Measurements from ENCODE around the gene ANO10.
A peak's percentile ranks its signal among the peaks of the same experiment; 100 is the strongest.

The ANO10 gene

DNA sequence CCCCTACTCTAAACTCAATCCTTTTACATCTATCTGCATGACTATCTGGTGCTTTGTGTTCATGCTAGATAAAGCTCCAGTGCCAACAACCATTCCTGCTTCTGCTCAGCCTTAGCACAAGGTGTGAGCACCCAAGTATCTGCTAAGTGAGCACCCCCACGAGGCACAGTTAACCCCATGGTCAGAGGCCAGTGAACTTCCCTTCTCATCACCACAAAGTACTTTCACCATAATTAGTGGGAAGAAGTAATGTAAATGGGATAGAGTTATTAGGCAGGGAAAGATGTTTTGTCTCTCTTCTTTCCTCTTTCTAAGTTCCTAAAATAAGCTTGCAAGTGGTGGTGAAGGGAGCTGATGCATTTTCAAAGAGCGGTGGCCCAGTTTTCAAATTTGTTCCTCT, 96.4 kb downstream of the ANO10 start:
- Histone ChIP-seq H3K27ac (ENCODE audit: extremely low read depth, low read depth, low read length) (no peak overlapping the region), H3K4me1 (ENCODE audit: control insufficient read depth, insufficient read depth, low read length) (no peaks in the 10 kb centered on the region), H3K9me3 (ENCODE audit: control insufficient read depth, insufficient read depth, low read depth, low read length) (no peaks in the 10 kb centered on the region), H3K36me3 (ENCODE audit: control insufficient read depth in 2 of 2, insufficient read depth in 1 of 2, low read length in 2 of 2) (no peaks in the 10 kb centered on the region), H3K4me3 (ENCODE audit: low read depth, low read length) (no peak overlapping the region)
- ChIA-PET POLR2A (no interaction called here), CTCF (interaction anchor here (0.6 kb wide), 1 partner anchor 330 kb away, joined by 3 read pairs; no protein-coding TSS in a partner anchor)
- no peak for TF ChIP-seq KLF1 (tag by site-specific recombination; IDR thresholded peaks at IDR 0.05)
- no peak for TF ChIP-seq MYNN (tag by site-specific recombination; IDR thresholded peaks at IDR 0.05; ENCODE audit: borderline replicate concordance)
- TF ChIP-seq ZNF707 (tag by site-specific recombination; IDR thresholded peaks at IDR 0.05), result no peak
- TF ChIP-seq ZNF677 (tag by site-specific recombination; IDR thresholded peaks at IDR 0.05), result no peak
- TF ChIP-seq ZEB2 (tag by site-specific recombination; IDR thresholded peaks at IDR 0.05), result no peak
- TF ChIP-seq HOXC10 (CRISPR knock-in tag; IDR thresholded peaks at IDR 0.05), result no peak
- TF ChIP-seq, protein P1, sequence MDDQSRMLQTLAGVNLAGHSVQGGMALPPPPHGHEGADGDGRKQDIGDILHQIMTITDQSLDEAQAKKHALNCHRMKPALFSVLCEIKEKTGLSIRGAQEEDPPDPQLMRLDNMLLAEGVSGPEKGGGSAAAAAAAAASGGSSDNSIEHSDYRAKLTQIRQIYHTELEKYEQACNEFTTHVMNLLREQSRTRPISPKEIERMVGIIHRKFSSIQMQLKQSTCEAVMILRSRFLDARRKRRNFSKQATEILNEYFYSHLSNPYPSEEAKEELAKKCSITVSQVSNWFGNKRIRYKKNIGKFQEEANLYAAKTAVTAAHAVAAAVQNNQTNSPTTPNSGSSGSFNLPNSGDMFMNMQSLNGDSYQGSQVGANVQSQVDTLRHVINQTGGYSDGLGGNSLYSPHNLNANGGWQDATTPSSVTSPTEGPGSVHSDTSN (CRISPR knock-in tag; IDR thresholded peaks at IDR 0.05), result no peak
- no peak for TF ChIP-seq ZNF561 (tag by site-specific recombination; IDR thresholded peaks at IDR 0.05; ENCODE audit: borderline replicate concordance)
- TF ChIP-seq, protein P2, sequence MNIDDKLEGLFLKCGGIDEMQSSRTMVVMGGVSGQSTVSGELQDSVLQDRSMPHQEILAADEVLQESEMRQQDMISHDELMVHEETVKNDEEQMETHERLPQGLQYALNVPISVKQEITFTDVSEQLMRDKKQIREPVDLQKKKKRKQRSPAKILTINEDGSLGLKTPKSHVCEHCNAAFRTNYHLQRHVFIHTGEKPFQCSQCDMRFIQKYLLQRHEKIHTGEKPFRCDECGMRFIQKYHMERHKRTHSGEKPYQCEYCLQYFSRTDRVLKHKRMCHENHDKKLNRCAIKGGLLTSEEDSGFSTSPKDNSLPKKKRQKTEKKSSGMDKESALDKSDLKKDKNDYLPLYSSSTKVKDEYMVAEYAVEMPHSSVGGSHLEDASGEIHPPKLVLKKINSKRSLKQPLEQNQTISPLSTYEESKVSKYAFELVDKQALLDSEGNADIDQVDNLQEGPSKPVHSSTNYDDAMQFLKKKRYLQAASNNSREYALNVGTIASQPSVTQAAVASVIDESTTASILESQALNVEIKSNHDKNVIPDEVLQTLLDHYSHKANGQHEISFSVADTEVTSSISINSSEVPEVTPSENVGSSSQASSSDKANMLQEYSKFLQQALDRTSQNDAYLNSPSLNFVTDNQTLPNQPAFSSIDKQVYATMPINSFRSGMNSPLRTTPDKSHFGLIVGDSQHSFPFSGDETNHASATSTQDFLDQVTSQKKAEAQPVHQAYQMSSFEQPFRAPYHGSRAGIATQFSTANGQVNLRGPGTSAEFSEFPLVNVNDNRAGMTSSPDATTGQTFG (tag by site-specific recombination; IDR thresholded peaks at IDR 0.05; ENCODE audit: borderline replicate concordance), result no peak
- no peak for TF ChIP-seq SP3 (tag by site-specific recombination; IDR thresholded peaks at IDR 0.05)
- no peak for TF ChIP-seq ZNF274 (IDR thresholded peaks at IDR 0.05; ENCODE audit: low read length)
- no peak for TF ChIP-seq ZNF274 (tag by site-specific recombination; IDR thresholded peaks at IDR 0.05; ENCODE audit: borderline replicate concordance)
- no peak for TF ChIP-seq ZBTB48 (tag by site-specific recombination; IDR thresholded peaks at IDR 0.05)
- no peak for TF ChIP-seq EGR2 (tag by site-specific recombination; IDR thresholded peaks at IDR 0.05; ENCODE audit: low read depth)
- TF ChIP-seq ZBTB8A (tag by site-specific recombination; IDR thresholded peaks at IDR 0.05), result no peak
- TF ChIP-seq, protein P3, sequence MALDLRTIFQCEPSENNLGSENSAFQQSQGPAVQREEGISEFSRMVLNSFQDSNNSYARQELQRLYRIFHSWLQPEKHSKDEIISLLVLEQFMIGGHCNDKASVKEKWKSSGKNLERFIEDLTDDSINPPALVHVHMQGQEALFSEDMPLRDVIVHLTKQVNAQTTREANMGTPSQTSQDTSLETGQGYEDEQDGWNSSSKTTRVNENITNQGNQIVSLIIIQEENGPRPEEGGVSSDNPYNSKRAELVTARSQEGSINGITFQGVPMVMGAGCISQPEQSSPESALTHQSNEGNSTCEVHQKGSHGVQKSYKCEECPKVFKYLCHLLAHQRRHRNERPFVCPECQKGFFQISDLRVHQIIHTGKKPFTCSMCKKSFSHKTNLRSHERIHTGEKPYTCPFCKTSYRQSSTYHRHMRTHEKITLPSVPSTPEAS (tag by site-specific recombination; IDR thresholded peaks at IDR 0.05), result no peak
- no peak for TF ChIP-seq ZFP69B (tag by site-specific recombination; IDR thresholded peaks at IDR 0.05)
- no peak for TF ChIP-seq GLIS1 (tag by site-specific recombination; IDR thresholded peaks at IDR 0.05)
- TF ChIP-seq TCF7L2 (IDR thresholded peaks at IDR 0.05; ENCODE audit: borderline replicate concordance, low read depth, low read length), result no peak

DNA sequence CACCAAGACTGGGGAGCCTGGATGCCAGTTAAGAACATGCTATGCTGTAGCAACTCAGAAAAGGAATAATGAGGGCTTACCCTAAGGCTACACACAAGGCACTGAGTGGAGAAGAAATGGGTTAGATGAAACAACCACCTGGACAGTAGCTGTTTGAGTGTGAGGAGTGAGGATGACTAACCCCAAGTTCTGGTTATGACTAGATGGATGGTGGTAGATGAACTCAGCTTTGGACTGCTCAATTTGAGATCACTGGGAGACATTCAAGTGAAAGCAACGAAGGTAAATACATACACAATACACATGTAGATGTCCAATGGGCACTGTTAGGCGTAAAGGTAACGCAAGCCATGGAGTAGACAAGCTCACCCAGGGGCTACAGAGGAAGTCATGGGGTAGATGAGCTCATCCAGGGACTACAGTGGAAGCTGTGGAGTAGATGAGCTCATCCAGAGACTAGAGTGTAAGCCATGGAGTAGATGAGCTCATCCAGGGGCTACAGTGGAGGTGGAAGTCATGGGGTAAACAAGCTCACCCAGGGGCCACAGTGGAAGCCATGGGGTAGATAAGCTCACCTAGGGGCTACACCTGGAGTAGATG, 98.3 kb downstream of the ANO10 start:
- CTCF ChIA-PET, result interaction anchor here (1.0 kb wide), 1 partner anchor 20 kb away, joined by 3 read pairs; no protein-coding TSS in a partner anchor
- Histone ChIP-seq H3K27ac (ENCODE audit: extremely low read depth, low read depth, low read length) (no peak overlapping the region), H3K4me3 (ENCODE audit: low read depth, low read length) (no peak overlapping the region), H3K36me3 (ENCODE audit: control insufficient read depth in 2 of 2, insufficient read depth in 1 of 2, low read length in 2 of 2) (no peaks in the 10 kb centered on the region), H3K9me3 (ENCODE audit: control insufficient read depth, insufficient read depth, low read depth, low read length) (no peaks in the 10 kb centered on the region), H3K4me1 (ENCODE audit: control insufficient read depth, insufficient read depth, low read length) (no peaks in the 10 kb centered on the region)
- POLR2A ChIA-PET, result no interaction called here
- TF ChIP-seq SP3 (tag by site-specific recombination; IDR thresholded peaks at IDR 0.05), result no peak
- TF ChIP-seq, protein P4, sequence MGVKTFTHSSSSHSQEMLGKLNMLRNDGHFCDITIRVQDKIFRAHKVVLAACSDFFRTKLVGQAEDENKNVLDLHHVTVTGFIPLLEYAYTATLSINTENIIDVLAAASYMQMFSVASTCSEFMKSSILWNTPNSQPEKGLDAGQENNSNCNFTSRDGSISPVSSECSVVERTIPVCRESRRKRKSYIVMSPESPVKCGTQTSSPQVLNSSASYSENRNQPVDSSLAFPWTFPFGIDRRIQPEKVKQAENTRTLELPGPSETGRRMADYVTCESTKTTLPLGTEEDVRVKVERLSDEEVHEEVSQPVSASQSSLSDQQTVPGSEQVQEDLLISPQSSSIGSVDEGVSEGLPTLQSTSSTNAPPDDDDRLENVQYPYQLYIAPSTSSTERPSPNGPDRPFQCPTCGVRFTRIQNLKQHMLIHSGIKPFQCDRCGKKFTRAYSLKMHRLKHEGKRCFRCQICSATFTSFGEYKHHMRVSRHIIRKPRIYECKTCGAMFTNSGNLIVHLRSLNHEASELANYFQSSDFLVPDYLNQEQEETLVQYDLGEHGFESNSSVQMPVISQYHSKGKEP (tag by site-specific recombination; IDR thresholded peaks at IDR 0.05), result no peak
- TF ChIP-seq ZIC2 (tag by site-specific recombination; IDR thresholded peaks at IDR 0.05), result peak; percentile 57
- TF ChIP-seq, protein P5, sequence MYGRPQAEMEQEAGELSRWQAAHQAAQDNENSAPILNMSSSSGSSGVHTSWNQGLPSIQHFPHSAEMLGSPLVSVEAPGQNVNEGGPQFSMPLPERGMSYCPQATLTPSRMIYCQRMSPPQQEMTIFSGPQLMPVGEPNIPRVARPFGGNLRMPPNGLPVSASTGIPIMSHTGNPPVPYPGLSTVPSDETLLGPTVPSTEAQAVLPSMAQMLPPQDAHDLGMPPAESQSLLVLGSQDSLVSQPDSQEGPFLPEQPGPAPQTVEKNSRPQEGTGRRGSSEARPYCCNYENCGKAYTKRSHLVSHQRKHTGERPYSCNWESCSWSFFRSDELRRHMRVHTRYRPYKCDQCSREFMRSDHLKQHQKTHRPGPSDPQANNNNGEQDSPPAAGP (tag by site-specific recombination; IDR thresholded peaks at IDR 0.05), result 0 out of 2 replicates have a peak, but pooled peaks have one; percentile 27
- peak; percentile 35; the same call in 1 of the 2 replicates for TF ChIP-seq ZBTB17 (tag by site-specific recombination; IDR thresholded peaks at IDR 0.05)
- TF ChIP-seq, protein P6, sequence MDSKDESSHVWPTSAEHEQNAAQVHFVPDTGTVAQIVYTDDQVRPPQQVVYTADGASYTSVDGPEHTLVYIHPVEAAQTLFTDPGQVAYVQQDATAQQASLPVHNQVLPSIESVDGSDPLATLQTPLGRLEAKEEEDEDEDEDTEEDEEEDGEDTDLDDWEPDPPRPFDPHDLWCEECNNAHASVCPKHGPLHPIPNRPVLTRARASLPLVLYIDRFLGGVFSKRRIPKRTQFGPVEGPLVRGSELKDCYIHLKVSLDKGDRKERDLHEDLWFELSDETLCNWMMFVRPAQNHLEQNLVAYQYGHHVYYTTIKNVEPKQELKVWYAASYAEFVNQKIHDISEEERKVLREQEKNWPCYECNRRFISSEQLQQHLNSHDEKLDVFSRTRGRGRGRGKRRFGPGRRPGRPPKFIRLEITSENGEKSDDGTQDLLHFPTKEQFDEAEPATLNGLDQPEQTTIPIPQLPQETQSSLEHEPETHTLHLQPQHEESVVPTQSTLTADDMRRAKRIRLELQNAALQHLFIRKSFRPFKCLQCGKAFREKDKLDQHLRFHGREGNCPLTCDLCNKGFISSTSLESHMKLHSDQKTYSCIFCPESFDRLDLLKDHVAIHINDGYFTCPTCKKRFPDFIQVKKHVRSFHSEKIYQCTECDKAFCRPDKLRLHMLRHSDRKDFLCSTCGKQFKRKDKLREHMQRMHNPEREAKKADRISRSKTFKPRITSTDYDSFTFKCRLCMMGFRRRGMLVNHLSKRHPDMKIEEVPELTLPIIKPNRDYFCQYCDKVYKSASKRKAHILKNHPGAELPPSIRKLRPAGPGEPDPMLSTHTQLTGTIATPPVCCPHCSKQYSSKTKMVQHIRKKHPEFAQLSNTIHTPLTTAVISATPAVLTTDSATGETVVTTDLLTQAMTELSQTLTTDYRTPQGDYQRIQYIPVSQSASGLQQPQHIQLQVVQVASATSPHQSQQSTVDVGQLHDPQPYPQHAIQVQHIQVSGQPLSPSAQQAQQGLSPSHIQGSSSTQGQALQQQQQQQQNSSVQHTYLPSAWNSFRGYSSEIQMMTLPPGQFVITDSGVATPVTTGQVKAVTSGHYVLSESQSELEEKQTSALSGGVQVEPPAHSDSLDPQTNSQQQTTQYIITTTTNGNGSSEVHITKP (tag by site-specific recombination; IDR thresholded peaks at IDR 0.05), result peak; percentile 69
- TF ChIP-seq ZNF660 (tag by site-specific recombination; IDR thresholded peaks at IDR 0.05), result peak; percentile 65; the same call in 1 of the 2 replicates
